Gastrocnemius medialis (tissue), 4 donors: ENCODE results near the gene C7orf33.
"Not testable (repeated sequence)": the region's sequence is repeated elsewhere in the genome, so short reads cannot be mapped to it uniquely, and the experiment has no call there.

ENCODE experiments used
- POLR2A ChIP-seq, 2 donors: fragments of 450-650 bp; IDR thresholded peaks; one replicate each; pipeline ENCODE4 v1.6.1; 2017; ENCODE audit warnings: antibody characterized with exemption in 2 of 2, mild to moderate bottlenecking in 2 of 2, moderate library complexity in 2 of 2
- TF ChIP-seq, protein P1 (sequence below), 5 experiments: fragments of 450-650 bp in 3 of 5; fragments of 200-600 bp in 2 of 5; sonication (generic) in 2 of 5; IDR thresholded peaks in 4 of 5; conservative IDR thresholded peaks in 1 of 5; 1 replicate in 4 of 5; 2 replicates in 1 of 5; pipeline ENCODE4 v1.5.1; 2016 to 2019; ENCODE audit warnings: antibody characterized with exemption in 5 of 5, mild to moderate bottlenecking in 3 of 5, moderate library complexity in 3 of 5

DNA sequence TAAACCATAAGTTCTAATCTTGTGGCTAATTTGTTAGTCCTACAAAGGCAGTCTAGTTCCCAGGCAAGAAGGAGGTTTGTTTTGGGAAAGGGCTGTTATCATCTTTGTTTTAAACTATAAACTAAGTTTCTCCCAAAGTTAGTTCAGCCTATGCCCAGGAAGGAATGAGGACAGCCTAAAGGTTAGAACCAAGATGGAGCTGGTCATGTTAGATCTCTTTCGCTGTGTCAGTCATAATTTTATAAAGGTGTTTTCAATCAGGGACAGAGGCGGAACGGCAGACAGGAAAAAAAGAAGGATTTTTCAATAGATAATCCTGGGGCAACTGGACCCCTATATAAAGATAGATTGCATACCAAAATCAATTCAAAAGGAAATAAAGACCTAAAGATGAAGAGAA, 19.6 kb upstream of the C7orf33 start:
- not testable (repeated sequence) for TF ChIP-seq POLR2A (IDR thresholded peaks at IDR 0.05)
- TF ChIP-seq, protein P1, sequence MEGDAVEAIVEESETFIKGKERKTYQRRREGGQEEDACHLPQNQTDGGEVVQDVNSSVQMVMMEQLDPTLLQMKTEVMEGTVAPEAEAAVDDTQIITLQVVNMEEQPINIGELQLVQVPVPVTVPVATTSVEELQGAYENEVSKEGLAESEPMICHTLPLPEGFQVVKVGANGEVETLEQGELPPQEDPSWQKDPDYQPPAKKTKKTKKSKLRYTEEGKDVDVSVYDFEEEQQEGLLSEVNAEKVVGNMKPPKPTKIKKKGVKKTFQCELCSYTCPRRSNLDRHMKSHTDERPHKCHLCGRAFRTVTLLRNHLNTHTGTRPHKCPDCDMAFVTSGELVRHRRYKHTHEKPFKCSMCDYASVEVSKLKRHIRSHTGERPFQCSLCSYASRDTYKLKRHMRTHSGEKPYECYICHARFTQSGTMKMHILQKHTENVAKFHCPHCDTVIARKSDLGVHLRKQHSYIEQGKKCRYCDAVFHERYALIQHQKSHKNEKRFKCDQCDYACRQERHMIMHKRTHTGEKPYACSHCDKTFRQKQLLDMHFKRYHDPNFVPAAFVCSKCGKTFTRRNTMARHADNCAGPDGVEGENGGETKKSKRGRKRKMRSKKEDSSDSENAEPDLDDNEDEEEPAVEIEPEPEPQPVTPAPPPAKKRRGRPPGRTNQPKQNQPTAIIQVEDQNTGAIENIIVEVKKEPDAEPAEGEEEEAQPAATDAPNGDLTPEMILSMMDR (IDR thresholded peaks at IDR 0.05 in 4 of 5, conservative IDR thresholded peaks at IDR 0.05 in 1 of 5) = not testable (repeated sequence)
